Left cardiac atrium (tissue), 4 donors: ENCODE data around the gene CCDC122. TPM values are rescaled to one million over a fixed set of nuclear protein-coding genes. Genes with fewer than 3 reads are reported as not detected.
A peak's percentile ranks its signal among the peaks of the same experiment; 100 is the strongest.

Source experiments
- ATAC-seq, 2 donors: fragments of 200-7000 bp; cut with Tn5 transposase; one replicate each; pipeline ENCODE4 v1.9.1; 2020; ENCODE audit warnings: mild to moderate bottlenecking in 2 of 2, moderate library complexity in 2 of 2
- DNase-seq: peaks from one replicate; pipeline ENCODE4 v3.0.0-alpha.2; 2020
- intact Hi-C, 2 donors: fragments of 100-400 bp; cut with DNase I; formaldehyde crosslinking; loops; one replicate each; pipeline versions ENCODE4 v1.14.1 to v1.15.1; 2022 to 2023
- long read RNA-seq: library from polyadenylated mRNA; unstranded; transcript quantifications from one replicate; pipeline ENCODE4 v2.0.0, GENCODE V29; 2021
- total RNA-seq, 2 donors: library from RNA; stranded (reverse); fragmentation: NEBNext Ultra II Directional; extraction: Animal tissue kit (Norgen Biotek cat#: 25700); gene quantifications; one replicate each; pipeline ENCODE4 v1.2.1, GENCODE V29; 2021
- donor health status: DM: no; HTN: yes; CAD: no.
- donor health status: DM: no; HTN: yes; CAD: no; lungs with severe emphysema.
- donor health status: DM: yes; HTN: yes; CAD: no.
- donor health status: Dilated cardiomyopathy.

Gene CCDC122
- total RNA-seq, result 10 to 100 TPM in 1 of 2 donors, 1 to 10 TPM in 1; 3.2 to 10.0 TPM
- long read RNA-seq, partial matches to known transcripts, result 0 of 2 reads
- long read RNA-seq, other reads (novel, unspliced or antisense), result 2 of 2 reads

DNA sequence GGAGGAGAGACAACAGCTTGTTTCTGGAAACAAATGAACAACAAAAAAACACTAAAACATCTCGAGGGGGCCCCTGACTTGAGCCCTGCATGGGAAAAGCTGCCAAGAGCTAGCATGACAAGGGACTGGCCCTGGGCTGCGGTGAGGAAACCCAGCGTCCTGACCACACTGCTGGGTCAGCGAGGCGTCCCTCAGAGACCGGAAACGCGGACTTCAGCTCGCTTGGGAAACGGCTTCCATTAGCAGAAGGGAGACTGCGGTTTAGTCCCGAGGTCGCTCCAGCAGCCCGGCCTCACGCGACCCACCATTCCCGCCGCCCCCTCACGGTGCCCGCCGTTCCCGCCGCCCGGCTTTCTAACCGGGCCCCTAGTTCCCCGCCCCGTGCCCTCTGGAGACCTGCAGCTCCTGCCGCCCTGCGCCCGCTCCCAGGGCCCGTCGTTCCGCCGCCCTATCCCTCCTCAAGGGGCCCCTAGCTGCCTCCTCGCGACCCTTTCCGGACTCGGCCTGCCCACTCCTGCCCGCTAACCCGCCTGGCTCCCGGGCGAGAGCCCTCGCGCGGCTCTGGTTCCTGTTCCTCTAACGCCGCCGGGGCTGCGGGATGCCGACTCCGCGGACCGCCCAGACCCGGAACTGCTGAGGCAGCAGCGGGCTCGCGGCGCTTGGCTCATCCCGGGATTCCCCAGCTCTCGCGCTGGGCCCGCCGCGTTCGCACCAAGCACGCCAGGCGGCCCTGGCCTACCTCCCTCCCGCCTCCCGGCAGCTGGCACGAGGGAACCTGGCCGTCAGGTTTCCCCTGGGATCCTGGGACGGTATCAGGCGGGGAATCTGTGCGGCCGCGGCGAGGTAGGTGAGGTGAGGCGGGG is at the start of gene CCDC122:
TSS of gene CCDC122 (minus strand) at position 849 of the 863 bp plus-strand sequence. CDS start 10,364 bp downstream, outside the sequence.
- intact Hi-C loops, result loop anchor here in 1 of 2 donors (10.0 kb wide), 2 partner anchors 904 to 1284 kb away; no protein-coding TSS in a partner anchor
- DNase-seq (peak; percentile 91), ATAC-seq (peak; percentile 92 to 94)

DNA sequence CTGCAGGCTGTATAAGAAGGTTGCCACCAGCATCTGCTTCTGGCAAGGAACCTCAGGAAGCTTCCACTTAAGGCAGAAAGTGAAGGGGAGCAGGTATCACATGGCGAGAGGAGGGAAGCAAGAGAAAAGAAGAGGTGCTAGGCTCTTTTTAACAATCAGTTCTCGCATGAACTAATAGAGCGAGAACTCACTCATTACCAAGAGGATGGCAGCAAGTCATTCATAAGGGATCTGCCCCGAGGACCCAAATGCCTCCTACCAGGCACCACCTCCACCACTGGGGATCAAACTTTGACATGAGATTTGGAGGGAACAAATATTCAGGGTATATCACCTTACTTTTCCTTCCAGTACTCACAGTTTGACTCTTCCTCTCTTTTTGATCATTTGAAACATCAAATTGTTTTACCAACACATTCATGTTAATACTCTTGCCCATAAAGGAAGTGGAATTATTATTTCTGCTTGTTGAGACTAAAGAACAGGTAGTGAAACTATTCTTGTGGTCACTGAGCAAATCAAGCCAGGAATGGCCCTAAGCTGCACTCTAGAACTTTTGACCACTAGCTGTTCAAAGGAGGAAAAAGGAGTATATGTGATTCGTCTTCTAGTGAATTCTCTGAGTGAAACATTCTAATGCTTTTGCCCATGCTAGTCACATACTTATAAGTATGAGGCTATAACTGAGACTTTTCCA is 45.2 kb upstream of the CCDC122 start:
- intact Hi-C loops, result no loop called here
- DNase-seq, result no peak
- no peak for ATAC-seq

DNA sequence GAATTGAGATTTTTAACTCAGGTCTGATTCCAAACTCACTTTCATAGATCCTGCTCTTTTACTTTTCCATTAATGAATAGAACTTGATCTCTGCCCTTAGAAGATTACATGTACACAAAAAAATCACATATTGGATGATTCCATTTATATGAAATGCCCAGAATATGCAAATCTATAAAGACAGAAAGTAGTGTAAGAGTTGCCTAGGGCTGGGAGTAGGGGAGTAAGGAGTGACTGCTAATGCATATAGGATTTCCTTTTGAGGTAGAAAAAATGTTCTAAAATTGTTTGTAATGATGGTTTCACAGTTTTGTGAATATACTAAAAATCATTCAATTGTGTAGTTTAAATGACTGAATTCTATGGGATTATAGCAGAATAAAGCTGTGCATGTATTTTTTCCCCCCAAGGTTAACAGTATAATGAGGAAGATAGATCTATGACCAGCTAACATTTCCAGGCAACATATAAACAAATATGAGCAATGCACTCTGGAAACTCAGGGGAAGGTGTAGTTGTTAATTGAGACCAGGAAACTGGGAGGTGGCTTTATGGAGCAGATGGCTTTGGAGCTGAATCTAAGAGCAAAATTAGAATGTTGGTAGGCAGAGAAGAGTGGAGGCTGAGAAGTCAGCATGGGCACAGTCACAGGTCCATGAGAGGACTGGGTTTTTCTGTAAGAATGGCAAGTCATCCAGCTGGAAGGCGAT is 41.6 kb upstream of the CCDC122 start:
- intact Hi-C loops, result no loop called here
- no peak for DNase-seq
- no peak for ATAC-seq

DNA sequence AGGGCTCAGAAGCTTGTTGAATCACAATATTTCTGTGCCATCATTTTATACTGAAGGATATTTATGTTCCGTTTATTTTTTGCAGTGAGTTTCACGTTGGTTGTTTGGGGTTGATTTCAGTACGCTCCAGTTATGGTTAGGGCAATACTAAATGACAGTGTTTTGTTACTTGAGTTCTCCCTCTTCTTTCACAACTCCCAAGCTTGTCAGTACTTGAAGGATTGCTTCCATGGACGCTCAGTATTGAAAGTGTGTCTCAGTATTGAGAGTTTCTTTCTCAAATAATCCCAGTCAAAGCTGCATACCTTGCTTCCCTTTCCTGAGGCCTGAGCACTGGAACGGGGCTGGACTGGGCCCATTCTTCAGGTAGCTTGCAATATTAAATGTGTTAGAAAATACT is 39.1 kb upstream of the CCDC122 start:
- no peak for ATAC-seq
- no peak for DNase-seq
- intact Hi-C loops, result loop anchor here in 1 of 2 donors (10.0 kb wide), 1 partner anchor 126 kb away; no protein-coding TSS in a partner anchor

DNA sequence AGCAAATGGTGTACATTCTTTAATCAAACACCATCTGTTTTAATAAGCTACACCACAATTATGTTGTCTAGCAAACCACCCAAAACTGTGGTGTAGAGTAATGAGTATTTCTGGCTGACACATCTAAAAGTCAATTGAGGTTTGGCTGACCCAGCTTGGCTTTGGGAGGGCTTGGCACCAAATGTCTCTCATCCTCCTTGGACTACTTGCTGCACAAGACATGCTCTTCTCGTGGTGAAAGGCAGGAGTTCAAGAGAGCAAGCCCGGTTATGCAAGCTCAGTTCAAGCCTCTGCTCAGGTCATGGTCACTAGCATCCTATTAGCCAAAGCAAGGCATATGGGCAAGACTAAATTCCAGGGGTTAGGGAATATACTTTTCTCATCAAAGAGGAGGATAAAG is 37.3 kb upstream of the CCDC122 start:
- DNase-seq (no peak), ATAC-seq (no peak)
- intact Hi-C loops, result loop anchor here in 1 of 2 donors (10.0 kb wide), 1 partner anchor 128 kb away; no protein-coding TSS in a partner anchor

DNA sequence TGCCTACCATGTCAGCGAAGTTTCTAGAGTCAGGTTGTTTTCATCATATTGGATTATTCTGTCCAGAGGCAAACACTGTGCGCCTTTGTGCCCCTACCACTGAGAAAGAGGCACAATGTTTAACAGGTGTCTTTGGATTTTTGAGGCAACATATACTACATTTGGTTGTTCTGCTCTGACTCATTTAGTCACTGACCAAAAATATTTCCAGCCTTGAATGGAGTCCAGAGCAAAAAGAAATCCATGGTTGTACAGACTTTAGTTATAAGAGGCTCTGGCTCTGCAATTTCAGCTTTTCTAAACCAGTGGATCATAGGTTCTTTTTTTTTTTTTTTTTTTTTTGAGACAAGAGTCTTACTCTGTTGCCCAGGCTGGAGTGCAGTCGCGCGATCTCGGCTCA is 35.9 kb upstream of the CCDC122 start:
- intact Hi-C loops, result loop anchor here in 1 of 2 donors (10.0 kb wide), 1 partner anchor 129 kb away; no protein-coding TSS in a partner anchor
- DNase-seq, result no peak
- ATAC-seq, result no peak

DNA sequence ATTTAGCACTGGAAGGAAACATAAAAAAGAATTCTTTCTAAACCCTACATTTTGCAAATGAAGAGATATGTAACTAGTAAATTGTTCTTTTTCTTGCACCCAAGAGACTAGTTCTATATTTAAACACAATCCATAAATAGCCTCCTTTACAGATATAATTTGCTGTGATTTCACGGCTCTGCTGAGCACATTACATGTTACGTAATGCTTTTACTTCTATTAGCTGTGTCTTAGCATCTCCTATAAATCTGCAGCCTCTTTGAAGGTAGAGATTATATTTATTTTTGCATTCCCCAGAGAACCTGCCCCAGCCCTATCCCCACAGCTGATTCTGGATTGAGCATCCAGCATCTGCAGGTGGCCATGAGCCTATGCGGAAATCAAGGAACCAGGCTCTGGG is 32.3 kb upstream of the CCDC122 start:
- intact Hi-C loops, result loop anchor here in 1 of 2 donors (5.0 to 10.0 kb wide), 2 partner anchors 133 to 525 kb away; no protein-coding TSS in a partner anchor
- no peak for DNase-seq
- ATAC-seq, result no peak

DNA sequence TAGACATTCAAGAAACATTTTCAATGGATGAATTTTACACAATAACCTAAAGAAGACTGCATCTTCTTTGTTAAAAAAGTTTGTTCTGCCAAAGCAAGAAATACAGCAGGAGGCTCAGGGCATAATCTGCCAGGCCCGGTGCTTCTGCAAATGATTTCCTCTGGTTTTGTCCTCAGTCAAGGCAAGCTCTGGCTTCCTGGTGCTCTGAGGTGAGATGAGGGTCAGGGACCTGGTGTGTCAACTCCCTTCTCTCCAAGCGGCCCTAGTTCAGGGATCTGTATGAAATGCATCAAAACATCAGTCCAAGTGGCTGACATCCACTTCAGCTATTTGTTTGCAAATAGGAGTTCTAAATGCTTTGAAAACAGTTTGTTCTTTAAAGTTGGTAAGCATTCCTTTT is 31.7 kb upstream of the CCDC122 start:
- ATAC-seq (no peak), DNase-seq (no peak)
- intact Hi-C loops, result loop anchor here in 1 of 2 donors (5.0 to 10.0 kb wide), 2 partner anchors 134 to 526 kb away; no protein-coding TSS in a partner anchor

DNA sequence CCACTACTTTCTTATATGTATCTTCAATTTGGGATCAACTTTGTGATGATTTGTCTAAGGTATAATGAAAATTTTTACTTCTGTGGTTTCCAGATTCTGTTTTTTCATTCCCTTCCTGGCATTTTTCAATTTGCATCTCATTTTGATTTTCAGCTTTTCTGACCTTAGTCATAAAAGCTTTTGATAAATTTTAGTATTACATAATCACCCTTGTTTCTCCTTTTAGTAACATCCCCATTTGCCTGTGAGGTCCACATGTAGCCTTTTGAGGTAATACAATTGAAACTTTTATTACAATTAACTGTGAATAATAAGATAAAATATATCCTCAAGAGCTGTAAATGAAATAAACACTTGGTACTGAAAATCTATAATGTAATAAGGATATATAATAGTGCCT is 31.3 kb upstream of the CCDC122 start:
- no peak for DNase-seq
- ATAC-seq, result no peak
- intact Hi-C loops, result loop anchor here in 1 of 2 donors (5.0 to 10.0 kb wide), 2 partner anchors 134 to 526 kb away; no protein-coding TSS in a partner anchor

DNA sequence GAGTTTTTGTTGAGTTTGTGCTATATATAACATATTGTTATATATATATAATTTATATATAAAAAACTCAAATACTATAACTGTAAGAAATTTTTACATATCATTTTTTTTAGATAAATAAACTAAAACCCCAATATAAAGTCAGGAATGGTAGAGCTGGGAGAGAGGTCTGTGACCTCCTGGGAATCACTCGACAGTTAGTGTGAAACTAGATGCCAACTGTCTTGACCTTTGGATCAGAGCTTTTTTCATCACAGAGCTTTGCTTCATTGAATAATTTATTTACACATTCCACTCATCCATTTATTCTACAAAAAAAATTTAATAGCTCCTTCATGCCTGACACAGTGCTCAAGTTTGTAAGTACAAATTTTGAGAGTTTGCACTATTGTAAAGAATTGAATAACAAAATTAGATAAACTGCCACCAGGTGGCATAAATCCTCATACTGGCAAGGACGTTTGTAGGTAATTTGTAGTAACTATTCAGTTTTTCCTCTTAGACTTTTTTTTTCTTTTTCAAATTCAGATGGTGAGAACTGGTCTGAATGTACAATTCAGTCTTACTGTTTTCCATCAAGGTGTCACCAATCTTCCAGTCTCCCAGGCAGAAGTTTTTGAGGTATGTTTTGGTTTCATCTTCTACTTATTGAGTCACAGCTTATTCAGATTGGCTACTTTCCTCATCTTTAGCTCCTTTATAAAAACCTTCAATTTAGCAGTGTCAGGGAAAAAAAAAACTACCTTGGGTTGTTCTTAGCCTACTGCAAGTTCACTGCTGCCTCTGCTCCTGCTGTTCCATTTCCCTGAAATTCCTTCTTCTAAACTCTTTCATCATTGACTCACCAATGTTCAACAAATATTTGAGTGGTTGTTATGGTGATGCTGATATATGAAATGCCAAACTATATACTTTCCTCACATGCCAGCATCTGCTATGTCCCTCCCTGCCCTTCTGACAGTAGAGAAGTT is 28.9 kb upstream of the CCDC122 start:
- DNase-seq, result no peak
- intact Hi-C loops, result loop anchor here in 1 of 2 donors (5.0 kb wide), 1 partner anchor 139 kb away; no protein-coding TSS in a partner anchor
- peak in 1 of 2 donors; percentile 75 for ATAC-seq

DNA sequence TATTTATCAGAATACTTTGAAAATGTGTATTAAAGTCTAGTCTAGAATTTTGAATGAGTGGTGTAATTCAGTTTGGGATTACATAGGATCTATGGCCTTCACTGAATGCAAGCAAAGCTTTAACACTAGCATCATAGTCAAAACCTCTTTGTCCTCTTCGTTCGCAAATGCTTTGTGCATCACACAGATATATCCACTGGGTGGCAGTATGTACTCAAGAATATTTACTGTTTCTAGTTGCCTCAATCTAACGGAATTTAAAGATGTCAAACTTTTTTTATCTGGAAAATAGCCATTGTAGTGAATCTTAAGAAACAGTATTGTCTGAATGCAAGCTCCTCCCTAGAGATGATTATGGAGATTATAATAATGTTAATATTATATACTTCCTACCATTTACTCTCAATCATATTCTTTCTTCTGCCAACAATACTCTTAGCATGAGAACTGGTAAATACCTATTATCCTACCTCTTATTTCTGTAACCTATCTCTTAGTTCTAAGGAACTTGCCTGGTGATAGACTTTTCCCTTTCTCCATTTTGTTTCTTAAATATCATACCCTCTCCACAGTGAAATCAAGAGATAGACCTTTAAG is 26.0 kb upstream of the CCDC122 start:
- no peak for DNase-seq
- intact Hi-C loops, result loop anchor here in 1 of 2 donors (2.0 to 5.0 kb wide), 4 partner anchors 142 to 1065 kb away; no protein-coding TSS in a partner anchor
- ATAC-seq, result peak; percentile 53 to 70

DNA sequence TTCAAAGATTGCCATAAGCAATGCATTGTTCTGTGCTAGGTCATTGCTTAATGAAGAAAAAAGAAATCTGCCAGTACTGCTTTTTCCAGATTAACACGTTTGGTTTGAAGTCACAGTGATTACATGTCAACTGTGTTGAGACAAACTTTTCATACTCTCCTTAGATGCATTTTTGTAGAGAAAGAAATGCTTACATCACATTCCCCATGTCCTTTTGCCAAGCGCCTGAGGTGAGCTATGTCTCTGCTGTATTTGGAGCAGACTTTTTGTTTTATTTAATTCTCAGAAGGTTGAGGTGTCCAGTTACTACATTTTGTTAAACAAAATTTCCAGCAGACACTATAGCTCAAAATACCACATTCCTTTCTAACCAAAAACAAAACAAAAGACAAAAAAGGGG is 16.4 kb upstream of the CCDC122 start:
- ATAC-seq (no peak), DNase-seq (no peak)
- intact Hi-C loops, result no loop called here

DNA sequence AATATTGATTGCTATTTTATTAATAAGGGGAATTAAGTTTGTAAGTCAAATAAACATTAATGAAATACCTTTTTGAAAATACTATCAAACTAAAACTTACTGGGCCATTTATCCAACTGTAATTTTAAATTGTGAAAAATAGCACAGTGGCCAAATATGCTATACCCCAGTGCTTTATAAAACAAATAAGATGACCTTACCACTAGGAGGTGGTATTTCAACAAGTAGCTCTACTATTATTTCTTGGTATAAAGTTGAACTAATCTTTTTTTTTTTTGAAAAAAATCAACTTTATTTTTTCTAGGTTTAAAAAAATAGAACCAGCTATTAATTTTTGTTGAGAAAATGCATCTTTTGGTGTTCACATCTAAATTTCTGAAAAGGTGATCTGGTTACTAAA is 14.9 kb upstream of the CCDC122 start:
- ATAC-seq (no peak), DNase-seq (no peak)
- intact Hi-C loops, result no loop called here

DNA sequence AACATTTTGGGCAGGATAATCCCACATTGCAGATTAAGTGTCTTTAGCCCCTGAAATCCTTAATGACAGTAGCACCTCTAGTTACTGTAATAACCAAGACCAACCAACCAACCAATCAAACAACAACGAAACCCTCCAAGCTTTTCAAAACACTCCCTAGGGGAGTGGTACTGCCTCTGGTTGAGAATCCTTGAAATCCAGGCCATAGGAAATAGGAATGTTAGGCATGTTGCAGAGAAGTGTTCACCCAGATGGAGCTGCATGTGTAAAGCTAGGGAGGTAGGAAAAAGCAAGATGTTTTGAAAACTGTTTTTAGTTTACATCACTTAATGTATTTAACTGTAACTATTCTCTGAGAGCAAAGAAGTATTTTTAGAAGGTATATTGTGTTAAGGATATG is 4.7 kb upstream of the CCDC122 start:
- ATAC-seq (no peak), DNase-seq (no peak)
- intact Hi-C loops, result no loop called here

DNA sequence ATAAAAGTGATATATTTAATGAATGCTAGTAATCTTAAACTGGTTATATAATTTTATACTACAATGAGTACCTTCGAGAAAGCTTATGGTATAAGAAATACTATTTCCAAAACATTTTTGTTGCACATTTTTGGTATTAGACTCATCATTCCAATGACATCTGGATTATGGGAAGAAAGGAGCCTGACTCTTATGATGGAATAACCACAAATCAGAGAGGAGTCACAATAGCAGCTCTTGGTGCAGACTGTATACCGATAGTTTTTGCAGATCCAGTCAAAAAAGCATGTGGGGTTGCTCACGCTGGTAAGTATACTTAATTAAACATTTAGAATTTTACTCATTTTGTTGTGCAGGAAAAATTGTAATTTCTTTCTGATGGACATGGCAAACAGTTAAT is 4.1 kb upstream of the CCDC122 start:
- DNase-seq (no peak), ATAC-seq (no peak)
- intact Hi-C loops, result no loop called here

DNA sequence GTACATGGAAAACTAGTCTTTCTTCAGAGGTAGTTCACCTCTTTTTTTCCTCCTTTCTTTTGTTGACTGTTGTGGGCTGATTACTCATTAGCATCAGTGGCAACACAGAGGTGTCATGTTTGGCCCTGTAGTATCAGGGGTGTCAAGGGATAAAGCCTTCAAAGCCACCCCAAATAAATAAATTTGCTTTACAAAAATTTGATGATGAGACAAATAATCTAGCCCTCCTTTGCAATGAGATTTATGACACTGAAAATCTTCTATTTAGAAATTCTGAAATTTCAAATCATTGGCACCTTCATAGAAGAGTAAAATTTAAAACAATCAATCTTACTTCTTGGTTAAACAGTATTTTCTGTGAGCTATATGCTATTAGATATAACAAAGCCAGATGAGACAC is 2.0 kb upstream of the CCDC122 start:
- intact Hi-C loops, result no loop called here
- ATAC-seq, result no peak

DNA sequence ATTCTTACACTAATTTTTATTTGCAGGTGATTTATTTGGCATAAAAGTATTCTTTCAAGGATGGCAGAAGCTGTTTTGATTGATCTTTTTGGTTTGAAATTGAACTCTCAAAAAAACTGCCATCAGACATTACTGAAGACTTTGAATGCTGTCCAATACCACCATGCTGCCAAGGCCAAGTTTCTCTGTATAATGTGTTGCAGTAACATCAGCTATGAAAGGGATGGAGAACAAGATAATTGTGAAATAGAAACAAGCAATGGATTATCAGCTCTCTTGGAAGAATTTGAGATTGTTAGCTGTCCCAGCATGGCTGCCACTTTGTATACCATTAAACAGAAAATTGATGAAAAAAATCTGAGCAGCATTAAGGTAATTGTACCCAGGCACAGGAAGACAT is 1.4 kb upstream of the CCDC122 start:
- DNase-seq (no peak), ATAC-seq (no peak)
- intact Hi-C loops, result no loop called here

More for the DNA sequence above, 2.0 kb upstream of the CCDC122 start:
- no peak for DNase-seq
